ENCODE measurements around the gene NUDT4.
"Not testable (repeated sequence)": the region's sequence is repeated elsewhere in the genome, so short reads cannot be mapped to it uniquely, and the experiment has no call there.

Gene NUDT4

GRCh38 chr12:93402333-93403311 lies 24.9 kb downstream of the NUDT4 start:
- DNase-seq, result no peak

- DNase-seq, result no peak
Observed at GRCh38 chr12:93403988-93404803, 26.5 kb downstream of the NUDT4 start.

- DNase-seq, result no peak
Observed at GRCh38 chr12:93404961-93405849, 27.5 kb downstream of the NUDT4 start.

GRCh38 chr12:93407054-93407962 lies 29.6 kb downstream of the NUDT4 start:
- no peak for DNase-seq

- DNase-seq, result no peak
Observed at GRCh38 chr12:93407963-93408283, 30.2 kb downstream of the NUDT4 start.

- no peak for DNase-seq
Observed at GRCh38 chr12:93408813-93409212, 31.1 kb downstream of the NUDT4 start.

- not testable (repeated sequence) for DNase-seq
Observed at GRCh38 chr12:93409343-93410187, 31.8 kb downstream of the NUDT4 start.

- DNase-seq, result not testable (repeated sequence)
Observed at GRCh38 chr12:93411060-93411459, 33.3 kb downstream of the NUDT4 start.

GRCh38 chr12:93412396-93412795 lies 34.7 kb downstream of the NUDT4 start:
- not testable (repeated sequence) for DNase-seq

- no peak for DNase-seq
Observed at GRCh38 chr12:93413064-93413463, 35.3 kb downstream of the NUDT4 start.

- no peak for DNase-seq
Observed at GRCh38 chr12:93415723-93416464, 38.2 kb downstream of the NUDT4 start.

GRCh38 chr12:93417967-93418480 lies 40.3 kb downstream of the NUDT4 start:
- DNase-seq, result no peak

- DNase-seq, result no peak
Observed at GRCh38 chr12:93419388-93420034, 41.8 kb downstream of the NUDT4 start.

- no peak for DNase-seq
Observed at GRCh38 chr12:93422050-93422449, 44.3 kb downstream of the NUDT4 start.

- DNase-seq, result no peak
Observed at GRCh38 chr12:93425736-93426411, 48.1 kb downstream of the NUDT4 start.

GRCh38 chr12:93426412-93426805 lies 48.7 kb downstream of the NUDT4 start:
- no peak for DNase-seq

GRCh38 chr12:93427779-93428564 lies 50.2 kb downstream of the NUDT4 start:
- DNase-seq, result no peak

GRCh38 chr12:93429448-93429847 lies 51.7 kb downstream of the NUDT4 start:
- DNase-seq, result no peak

All from activated T-cell treated with anti-CD3 and anti-CD28 coated beads for 4 hours (primary cell).